Endodermal cell (in vitro differentiated cells): Measurements from ENCODE around the gene STMN1. TPM values are rescaled to one million over a fixed set of nuclear protein-coding genes. Genes with fewer than 3 reads are reported as not detected.

ENCODE experiments used
- DNase-seq: peaks from one replicate; pipeline ENCODE4 v3.0.0-alpha.2; 2017
- H3K27ac ChIP-seq: 2 replicates; pipeline ENCODE4 v1.5.1; 2013; ENCODE audit warnings: mild to moderate bottlenecking, low read depth, low read length, moderate library complexity
- H3K27me3 ChIP-seq: 2 replicates; pipeline ENCODE4 v1.6.1; 2013; ENCODE audit warnings: mild to moderate bottlenecking, low read length, moderate library complexity; ENCODE audit not compliant: insufficient read depth, control insufficient read depth, poor library complexity, severe bottlenecking
- H3K36me3 ChIP-seq: 2 replicates; pipeline ENCODE4 v1.7.0; 2013; ENCODE audit warnings: mild to moderate bottlenecking, low read length, moderate library complexity; ENCODE audit not compliant: control insufficient read depth, insufficient read depth
- H3K4me1 ChIP-seq: one replicate; pipeline ENCODE4 v1.7.0; 2013; ENCODE audit warnings: low read length; ENCODE audit not compliant: control insufficient read depth, insufficient read depth
- H3K4me3 ChIP-seq: 2 replicates; pipeline ENCODE4 v1.5.1; 2013; ENCODE audit warnings: mild to moderate bottlenecking, low read length, moderate library complexity
- H3K9ac ChIP-seq: 2 replicates; pipeline ENCODE4 v1.6.1; 2013; ENCODE audit warnings: mild to moderate bottlenecking, low read length, moderate library complexity; ENCODE audit not compliant: poor library complexity, severe bottlenecking; ENCODE audit errors: extremely low read depth
- H3K9me3 ChIP-seq: 2 replicates; pipeline ENCODE4 v1.6.1; 2013; ENCODE audit warnings: mild to moderate bottlenecking, low read length, moderate library complexity; ENCODE audit not compliant: control insufficient read depth
- H3K27ac Mint-ChIP-seq: 2 replicates; pipeline ENCODE4 v1.8.0; 2020; ENCODE audit warnings: mixed read lengths
- H3K27me3 Mint-ChIP-seq: 2 replicates; pipeline ENCODE4 v1.8.0; 2021; ENCODE audit warnings: mild to moderate bottlenecking, mixed read lengths; ENCODE audit not compliant: insufficient read depth
- H3K36me3 Mint-ChIP-seq: 2 replicates; pipeline ENCODE4 v1.8.0; 2020; ENCODE audit warnings: low read depth, mixed read lengths
- H3K4me1 Mint-ChIP-seq: 2 replicates; pipeline ENCODE4 v1.8.0; 2020; ENCODE audit warnings: mixed read lengths
- H3K4me3 Mint-ChIP-seq: 2 replicates; pipeline ENCODE4 v1.8.0; 2020; ENCODE audit warnings: mild to moderate bottlenecking, moderate library complexity, mixed read lengths
- H3K9me3 Mint-ChIP-seq: 2 replicates; pipeline ENCODE4 v1.8.0; 2020; ENCODE audit warnings: mild to moderate bottlenecking, mixed read lengths
- WGBS, 2 experiments: methylation state at CpG; one replicate each; pipeline versions ENCODE4 v1.1.5 to v1.1.7; 2013; ENCODE audit warnings: missing lambda C conversion rate in 2 of 2, mixed read lengths in 1 of 2; ENCODE audit not compliant: insufficient coverage in 1 of 2, insufficient read length in 1 of 2; 5-methylcytosine and 5-hydroxymethylcytosine counted together
- total RNA-seq, 2 donors: library from RNA; stranded (reverse); fragmentation: NEBNext Ultra II Directional in 1 of 2; extraction: Animal tissue kit (Norgen Biotek cat#: 25700) in 1 of 2; gene quantifications; 2 replicates in 1 of 2; 3 replicates in 1 of 2; pipeline ENCODE4 v1.2.1, GENCODE V29; 2021
- TF ChIP-seq, protein P1 (sequence below): fragments of 200-600 bp; sonication (generic); conservative IDR thresholded peaks from 2 replicates; pipeline ENCODE4 v1.5.0; 2021; ENCODE audit warnings: antibody characterized with exemption, mild to moderate bottlenecking

STMN1 gene
- total RNA-seq, 2 donors from 2014 or later: 543 to 585 TPM

DNA sequence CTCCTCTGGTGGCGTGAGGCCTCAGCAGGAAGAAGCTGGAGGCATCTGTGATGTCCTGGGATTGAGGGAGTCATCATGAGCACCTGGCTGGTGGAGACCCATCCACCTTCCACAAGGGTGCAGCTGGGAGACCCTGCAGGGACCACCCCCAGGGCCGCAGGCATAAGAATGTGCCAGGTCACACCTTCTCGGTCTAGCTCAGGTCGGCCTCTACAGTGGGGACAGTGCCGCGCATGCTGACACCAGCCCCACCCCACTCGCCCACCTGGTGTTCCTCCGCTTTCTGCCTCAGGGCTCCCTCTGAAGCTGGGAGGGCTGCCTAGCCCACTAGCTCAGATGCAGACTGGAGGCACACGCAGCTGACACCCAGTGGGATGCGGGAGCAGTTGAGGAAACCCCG is 25.0 kb downstream of the STMN1 start:
- H3K36me3 ChIP-seq: no peaks in the 10 kb centered on the region
- H3K27ac ChIP-seq: no peak overlapping the region
- TF ChIP-seq, protein P1, sequence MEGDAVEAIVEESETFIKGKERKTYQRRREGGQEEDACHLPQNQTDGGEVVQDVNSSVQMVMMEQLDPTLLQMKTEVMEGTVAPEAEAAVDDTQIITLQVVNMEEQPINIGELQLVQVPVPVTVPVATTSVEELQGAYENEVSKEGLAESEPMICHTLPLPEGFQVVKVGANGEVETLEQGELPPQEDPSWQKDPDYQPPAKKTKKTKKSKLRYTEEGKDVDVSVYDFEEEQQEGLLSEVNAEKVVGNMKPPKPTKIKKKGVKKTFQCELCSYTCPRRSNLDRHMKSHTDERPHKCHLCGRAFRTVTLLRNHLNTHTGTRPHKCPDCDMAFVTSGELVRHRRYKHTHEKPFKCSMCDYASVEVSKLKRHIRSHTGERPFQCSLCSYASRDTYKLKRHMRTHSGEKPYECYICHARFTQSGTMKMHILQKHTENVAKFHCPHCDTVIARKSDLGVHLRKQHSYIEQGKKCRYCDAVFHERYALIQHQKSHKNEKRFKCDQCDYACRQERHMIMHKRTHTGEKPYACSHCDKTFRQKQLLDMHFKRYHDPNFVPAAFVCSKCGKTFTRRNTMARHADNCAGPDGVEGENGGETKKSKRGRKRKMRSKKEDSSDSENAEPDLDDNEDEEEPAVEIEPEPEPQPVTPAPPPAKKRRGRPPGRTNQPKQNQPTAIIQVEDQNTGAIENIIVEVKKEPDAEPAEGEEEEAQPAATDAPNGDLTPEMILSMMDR: no peak
- no peak overlapping the region for H3K4me3 Mint-ChIP-seq
- no peak overlapping the region for H3K4me3 ChIP-seq
- WGBS, 2 experiments: 93 to 99% methylated on average over 10 to 11 of the region's 11 CpGs
- no peaks in the 10 kb centered on the region for H3K9me3 ChIP-seq
- no peak for DNase-seq
- H3K36me3 Mint-ChIP-seq: no peaks in the 10 kb centered on the region
- peaks cover 32% of the 10 kb centered on the region for H3K27me3 Mint-ChIP-seq
- peaks cover 10% of the 10 kb centered on the region for H3K4me1 Mint-ChIP-seq
- no peaks in the 10 kb centered on the region for H3K4me1 ChIP-seq
- H3K27ac Mint-ChIP-seq: no peak overlapping the region
- no peaks in the 10 kb centered on the region for H3K9me3 Mint-ChIP-seq
- no peak overlapping the region for H3K9ac ChIP-seq
- H3K27me3 ChIP-seq: no peaks in the 10 kb centered on the region

DNA sequence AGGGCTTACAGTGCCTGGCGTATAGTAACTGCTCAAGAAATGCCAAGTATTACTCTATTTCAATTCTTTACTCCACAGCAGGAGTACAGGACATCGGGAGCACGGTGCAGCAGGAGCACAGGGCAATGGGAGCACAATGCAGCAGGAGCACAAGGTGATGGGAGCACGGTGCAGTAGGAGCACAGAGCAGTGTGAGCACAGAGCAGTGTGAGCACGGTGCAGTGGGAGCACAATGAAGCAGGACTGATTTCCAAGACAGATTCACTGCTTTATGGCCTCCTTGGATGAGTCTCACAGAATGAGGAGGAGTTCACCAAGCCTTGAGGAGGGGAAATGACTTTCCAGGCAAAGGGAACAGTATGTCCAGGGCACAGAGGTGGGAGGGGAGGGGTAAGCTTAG is 25.7 kb downstream of the STMN1 start:
- WGBS, 2 experiments: 90 to 93% methylated on average over 4 to 5 of the region's 5 CpGs
- H3K4me3 ChIP-seq: no peak overlapping the region
- no peak overlapping the region for H3K4me3 Mint-ChIP-seq
- TF ChIP-seq, protein P1: no peak
- H3K9me3 Mint-ChIP-seq: no peaks in the 10 kb centered on the region
- H3K9ac ChIP-seq: no peak overlapping the region
- no peak overlapping the region for H3K27ac Mint-ChIP-seq
- no peak for DNase-seq
- peaks cover 28% of the 10 kb centered on the region for H3K27me3 Mint-ChIP-seq
- no peaks in the 10 kb centered on the region for H3K27me3 ChIP-seq
- no peaks in the 10 kb centered on the region for H3K9me3 ChIP-seq
- H3K36me3 Mint-ChIP-seq: no peaks in the 10 kb centered on the region
- no peaks in the 10 kb centered on the region for H3K4me1 ChIP-seq
- peaks cover 9% of the 10 kb centered on the region for H3K4me1 Mint-ChIP-seq
- H3K27ac ChIP-seq: no peak overlapping the region
- no peaks in the 10 kb centered on the region for H3K36me3 ChIP-seq

DNA sequence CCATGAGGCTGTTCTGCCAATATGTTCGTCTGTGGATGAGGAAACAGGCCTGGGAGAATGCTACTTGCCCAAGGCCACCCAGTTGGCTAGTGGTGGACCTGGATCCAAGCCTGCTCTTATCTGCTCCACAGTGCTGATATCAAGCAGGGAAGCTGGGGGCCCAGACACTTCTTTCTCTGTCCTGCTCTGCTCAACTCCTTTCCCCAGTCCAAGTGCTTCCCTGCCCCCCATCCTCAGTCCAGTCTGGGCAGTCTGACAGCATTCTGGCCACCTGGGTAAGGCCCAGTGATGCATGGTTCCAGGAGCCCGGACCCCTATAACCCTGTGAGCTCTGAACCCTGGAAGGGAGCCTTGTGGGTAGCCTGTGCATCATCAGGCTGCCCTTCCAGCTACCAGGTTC is 26.5 kb downstream of the STMN1 start:
- no peak overlapping the region for H3K27ac ChIP-seq
- WGBS, 2 experiments: 83 to 86% methylated on average over 2 of the region's 2 CpGs
- no peaks in the 10 kb centered on the region for H3K4me1 ChIP-seq
- H3K4me1 Mint-ChIP-seq: peaks cover 9% of the 10 kb centered on the region
- DNase-seq: no peak
- no peaks in the 10 kb centered on the region for H3K36me3 ChIP-seq
- no peak overlapping the region for H3K9ac ChIP-seq
- H3K9me3 ChIP-seq: no peaks in the 10 kb centered on the region
- H3K27ac Mint-ChIP-seq: no peak overlapping the region
- no peak overlapping the region for H3K4me3 ChIP-seq
- no peaks in the 10 kb centered on the region for H3K36me3 Mint-ChIP-seq
- peaks cover 23% of the 10 kb centered on the region for H3K27me3 Mint-ChIP-seq
- no peak overlapping the region for H3K4me3 Mint-ChIP-seq
- H3K27me3 ChIP-seq: no peaks in the 10 kb centered on the region
- H3K9me3 Mint-ChIP-seq: no peaks in the 10 kb centered on the region
- TF ChIP-seq, protein P1: no peak
